Gastrocnemius medialis (tissue), 4 donors: ENCODE results near the gene AP1B1. TPM values are rescaled to one million over a fixed set of nuclear protein-coding genes. Genes with fewer than 3 reads are reported as not detected.
"Not testable (repeated sequence)": the region's sequence is repeated elsewhere in the genome, so short reads cannot be mapped to it uniquely, and the experiment has no call there.

Experiments
- ATAC-seq, 2 donors: fragments of 150-250 bp; one replicate each; pipeline ENCODE4 v1.9.1; 2016
- DNase-seq, 2 donors: peaks; one replicate each; pipeline ENCODE4 v3.0.0-alpha.2; 2019
- H3K27ac ChIP-seq, 4 donors: fragments of 200-600 bp; sonication (generic); 1 replicate in 1 of 4; 2 replicates in 3 of 4; pipeline ENCODE4 v1.5.1; 2016 to 2018; ENCODE audit warnings: mild to moderate bottlenecking in 2 of 4, moderate library complexity in 1 of 4
- H3K27me3 ChIP-seq, 3 donors: fragments of 200-600 bp; sonication (generic) in 2 of 3; 1 replicate in 1 of 3; 2 replicates in 2 of 3; pipeline versions ENCODE4 v1.5.1 to v1.6.0; 2016 to 2019; ENCODE audit warnings: mild to moderate bottlenecking in 1 of 3, moderate library complexity in 1 of 3
- H3K36me3 ChIP-seq, 2 donors: fragments of 200-600 bp; sonication (generic) in 1 of 2; one replicate each; pipeline ENCODE4 v1.5.1; 2017 to 2018
- H3K4me1 ChIP-seq, 2 donors: fragments of 200-600 bp; sonication (generic) in 1 of 2; one replicate each; pipeline ENCODE4 v1.5.1; 2016 to 2017; ENCODE audit warnings: mild to moderate bottlenecking in 2 of 2
- H3K4me3 ChIP-seq, 4 donors: fragments of 200-600 bp; sonication (generic) in 3 of 4; 1 replicate in 1 of 4; 2 replicates in 3 of 4; pipeline ENCODE4 v1.5.1; 2016 to 2019; ENCODE audit warnings: mild to moderate bottlenecking in 2 of 4
- H3K9me3 ChIP-seq, 3 donors: fragments of 200-600 bp; sonication (generic) in 2 of 3; 1 replicate in 1 of 3; 2 replicates in 2 of 3; pipeline ENCODE4 v1.5.1; 2016 to 2019
- CTCF ChIP-seq, 5 experiments: fragments of 450-650 bp in 3 of 5; fragments of 200-600 bp in 2 of 5; sonication (generic) in 2 of 5; IDR thresholded peaks in 4 of 5; conservative IDR thresholded peaks in 1 of 5; 1 replicate in 4 of 5; 2 replicates in 1 of 5; pipeline ENCODE4 v1.5.1; 2016 to 2019; ENCODE audit warnings: antibody characterized with exemption in 5 of 5, mild to moderate bottlenecking in 3 of 5, moderate library complexity in 3 of 5
- POLR2A ChIP-seq, 2 donors: fragments of 450-650 bp; IDR thresholded peaks; one replicate each; pipeline ENCODE4 v1.6.1; 2017; ENCODE audit warnings: antibody characterized with exemption in 2 of 2, mild to moderate bottlenecking in 2 of 2, moderate library complexity in 2 of 2
- in situ Hi-C, 4 donors: fragments of 200-750 bp; cut with MboI; loops; one replicate each; pipeline versions ENCODE4 v1.15.0 to v1.8.0; 2017; ENCODE audit warnings: low sequenced_read_pairs in 4 of 4
- intact Hi-C: fragments of 100-400 bp; cut with DNase I; formaldehyde crosslinking; loops from one replicate; pipeline ENCODE4 v1.15.1; 2023; ENCODE audit warnings: low total_unique reads
- total RNA-seq, 4 donors: library from RNA; depleted of rRNA; stranded (reverse); fragments of >200 nt; gene quantifications; one replicate each; pipeline versions ENCODE4 v1.1.0 to v1.2.3, GENCODE V29; 2016

Gene AP1B1
- total RNA-seq, 4 donors from 2014 or later: 26.5 to 44.6 (median 37.3) TPM

- in situ Hi-C loops: no loop called here
- intact Hi-C loops: no loop called here
- Histone ChIP-seq H3K4me3 (no peak overlapping the region), H3K9me3 (no peaks in the 10 kb centered on the region), H3K4me1 (peaks cover 13 to 23% of the 10 kb centered on the region in 2 donors), H3K27me3 (no peaks in the 10 kb centered on the region), H3K27ac (peak overlapping the region; percentile 4 to 74 (median 36)), H3K36me3 (peaks cover 0 to 3% of the 10 kb centered on the region in 2 donors)
- ATAC-seq (no peak), DNase-seq (no peak)
- no peak for TF ChIP-seq CTCF (IDR thresholded peaks at IDR 0.05 in 4 of 5, conservative IDR thresholded peaks at IDR 0.05 in 1 of 5)
- TF ChIP-seq POLR2A (IDR thresholded peaks at IDR 0.05): no peak
Observed at GRCh38 chr22:29377979-29378378, 10.4 kb downstream of the AP1B1 start.

- intact Hi-C loops, ATAC-seq, in situ Hi-C loops, H3K36me3 ChIP-seq, H3K4me3 ChIP-seq, H3K27me3 ChIP-seq, H3K9me3 ChIP-seq, DNase-seq: not testable (repeated sequence)
- Histone ChIP-seq H3K4me1 (peaks cover 13 to 24% of the 10 kb centered on the region in 2 donors), H3K27ac (peak overlapping the region; percentile 65 to 82 (median 78))
Observed at GRCh38 chr22:29376705-29377104, 11.7 kb downstream of the AP1B1 start.

DNA sequence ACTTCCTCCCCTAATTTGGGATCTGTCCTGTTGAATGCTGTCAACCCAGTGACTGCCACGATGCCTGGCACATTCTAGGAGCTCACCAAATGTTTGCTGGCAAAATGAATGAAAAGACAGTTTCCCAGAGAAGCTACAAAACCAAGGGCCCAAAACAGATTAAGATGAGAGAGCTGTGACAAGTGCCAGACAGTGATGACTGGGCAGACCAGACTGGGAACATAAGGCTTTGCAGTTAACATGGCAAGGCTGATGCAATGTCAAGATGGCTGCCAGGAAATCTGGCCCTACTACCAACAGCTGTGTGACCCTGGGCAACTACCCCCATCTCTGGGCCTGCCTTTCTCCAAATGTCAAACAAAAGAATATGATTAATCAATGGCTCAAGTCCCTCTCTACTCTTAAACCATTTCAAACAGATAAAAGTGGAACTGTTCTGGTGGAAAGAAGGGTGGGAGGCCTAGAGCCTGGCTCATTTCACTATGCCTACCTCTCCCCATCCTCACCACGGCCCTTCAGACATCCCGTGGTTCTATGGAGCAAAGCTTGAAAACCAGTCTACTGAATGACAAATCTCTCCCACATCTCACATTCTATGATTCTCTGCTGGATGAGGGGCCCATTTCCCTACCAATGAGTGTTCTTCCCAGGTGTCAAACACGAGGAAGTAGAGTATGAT lies 12.8 kb downstream of the AP1B1 start:
- H3K9me3 ChIP-seq: no peaks in the 10 kb centered on the region
- no peaks in the 10 kb centered on the region for H3K27me3 ChIP-seq
- H3K27ac ChIP-seq: peak overlapping the region; percentile 65 to 82 (median 78)
- peaks cover 0 to 3% of the 10 kb centered on the region in 2 donors for H3K36me3 ChIP-seq
- ATAC-seq (peak; percentile 93 to 97), DNase-seq (peak; percentile 54 to 80)
- H3K4me3 ChIP-seq: no peak overlapping the region
- no peak for TF ChIP-seq CTCF (IDR thresholded peaks at IDR 0.05 in 4 of 5, conservative IDR thresholded peaks at IDR 0.05 in 1 of 5)
- H3K4me1 ChIP-seq: peaks cover 13 to 26% of the 10 kb centered on the region in 2 donors
- in situ Hi-C loops (no loop called here), intact Hi-C loops (no loop called here)

- H3K36me3 ChIP-seq: not testable (repeated sequence)
Observed at GRCh38 chr22:29374806-29375205, 13.6 kb downstream of the AP1B1 start.

GRCh38 chr22:29374401-29374800 lies 14.0 kb downstream of the AP1B1 start:
- Histone ChIP-seq H3K4me1 (peaks cover 19 to 35% of the 10 kb centered on the region in 2 donors), H3K9me3 (no peaks in the 10 kb centered on the region), H3K36me3 (peaks cover 0 to 3% of the 10 kb centered on the region in 2 donors), H3K27ac (peak overlapping the region; percentile 65 to 82 (median 78)), H3K27me3 (no peaks in the 10 kb centered on the region), H3K4me3 (no peak overlapping the region)
- in situ Hi-C loops: no loop called here
- no peak for ATAC-seq
- TF ChIP-seq CTCF (IDR thresholded peaks at IDR 0.05 in 4 of 5, conservative IDR thresholded peaks at IDR 0.05 in 1 of 5) (no peak), POLR2A (IDR thresholded peaks at IDR 0.05) (no peak)
- DNase-seq: no peak
- intact Hi-C loops: no loop called here

More at GRCh38 chr22:29374806-29375205, 13.6 kb downstream of the AP1B1 start:
- H3K9me3 ChIP-seq, in situ Hi-C loops, ATAC-seq, DNase-seq, H3K27me3 ChIP-seq, H3K4me3 ChIP-seq, intact Hi-C loops: not testable (repeated sequence)
- peaks cover 15 to 31% of the 10 kb centered on the region in 2 donors for H3K4me1 ChIP-seq
- H3K27ac ChIP-seq: peak overlapping the region; percentile 65 to 82 (median 78)
